Measurements from ENCODE around the gene HSPA9. TPM values are rescaled to one million over a fixed set of nuclear protein-coding genes. Genes with fewer than 3 reads are reported as not detected.

HSPA9 gene
- polyA plus RNA-seq, 2 of the 4 experiments (the other 2 are of a cell fraction), result 417 to 615 TPM

GRCh38 chr5:138580777-138581176, 5.6 kb upstream of the HSPA9 start:
- Histone ChIP-seq H3K27ac (no peak overlapping the region), H3K4me3 (no peak overlapping the region), H3K4me1 (peaks cover 5% of the 10 kb centered on the region), H3K9me3 (no peaks in the 10 kb centered on the region), H3K4me2 (no peak overlapping the region)
- ATAC-seq (no peak), DNase-seq (ENCODE audit: low read depth in 1 of 2, low spot score in 1 of 2) (no peak), FAIRE-seq (no peak)
- CTCF ChIA-PET, result interaction anchor here (0.8 to 3.8 kb wide), 7 partner anchors 9 to 688 kb away, joined by 3 to 38 read pairs (median 6); no protein-coding TSS in a partner anchor
- TF ChIP-seq NPAS2 (CRISPR knock-in tag; IDR thresholded peaks at IDR 0.05; ENCODE audit: borderline replicate concordance), result no peak
- TF ChIP-seq ZSCAN20 (CRISPR knock-in tag; IDR thresholded peaks at IDR 0.05), result no peak
- TF ChIP-seq POLR2A (IDR thresholded peaks at IDR 0.05; ENCODE audit: low read length), result no peak
- no peak for TF ChIP-seq BHLHE40 (IDR thresholded peaks at IDR 0.05; ENCODE audit: low read depth, low read length)
- no peak for TF ChIP-seq TFCP2L1 (CRISPR knock-in tag; IDR thresholded peaks at IDR 0.05)
- TF ChIP-seq REST (IDR thresholded peaks at IDR 0.05), result no peak
- TF ChIP-seq CHD4 (IDR thresholded peaks at IDR 0.05; ENCODE audit: borderline replicate concordance), result no peak
- no peak for TF ChIP-seq HES2 (IDR thresholded peaks at IDR 0.05)
- no peak for TF ChIP-seq RAD21 (conservative IDR thresholded peaks at IDR 0.05 in 1 of 2, IDR thresholded peaks at IDR 0.05 in 1 of 2)
- no peak for TF ChIP-seq KDM5A (IDR thresholded peaks at IDR 0.05)
- TF ChIP-seq CTCF (IDR thresholded peaks at IDR 0.05), result no peak
- no peak for TF ChIP-seq GATA3 (IDR thresholded peaks at IDR 0.05; ENCODE audit: borderline replicate concordance)
- POLR2A ChIA-PET, result no interaction called here

GRCh38 chr5:138580001-138580400, 4.8 kb upstream of the HSPA9 start:
- POLR2A ChIA-PET, result interaction anchor here (0.8 to 0.9 kb wide), 2 partner anchors 694 to 714 kb away, joined by 3 read pairs; no protein-coding TSS in a partner anchor
- Histone ChIP-seq H3K27ac (no peak overlapping the region), H3K9me3 (no peaks in the 10 kb centered on the region), H3K4me2 (no peak overlapping the region), H3K4me3 (no peak overlapping the region), H3K4me1 (peaks cover 5% of the 10 kb centered on the region)
- FAIRE-seq (no peak), ATAC-seq (no peak), DNase-seq (ENCODE audit: low read depth in 1 of 2, low spot score in 1 of 2) (no peak)
- CTCF ChIA-PET, result interaction anchor here (0.7 to 3.8 kb wide), 30 partner anchors 8 to 811 kb away, joined by 3 to 38 read pairs (median 5); partner anchors contain the start of gene CTNNA1
- TF ChIP-seq CTCF (IDR thresholded peaks at IDR 0.05) (no peak), HOXA7 (CRISPR knock-in tag; IDR thresholded peaks at IDR 0.05) (no peak), ZFP36 (IDR thresholded peaks at IDR 0.05; ENCODE audit: borderline replicate concordance, partially characterized antibody) (no peak), HES2 (IDR thresholded peaks at IDR 0.05) (no peak), NPAS2 (CRISPR knock-in tag; IDR thresholded peaks at IDR 0.05; ENCODE audit: borderline replicate concordance) (no peak), TFCP2L1 (CRISPR knock-in tag; IDR thresholded peaks at IDR 0.05) (no peak), KDM1A (IDR thresholded peaks at IDR 0.05; ENCODE audit: low read depth) (no peak), FOXS1 (CRISPR knock-in tag; IDR thresholded peaks at IDR 0.05) (no peak), ZC3H11A (IDR thresholded peaks at IDR 0.05) (no peak), HMGXB4 (CRISPR knock-in tag; IDR thresholded peaks at IDR 0.05; ENCODE audit: borderline replicate concordance) (no peak), HDAC2 (IDR thresholded peaks at IDR 0.05) (no peak), ZNF302 (CRISPR knock-in tag; IDR thresholded peaks at IDR 0.05) (no peak), EP300 (IDR thresholded peaks at IDR 0.05) (no peak), RARB (CRISPR knock-in tag; IDR thresholded peaks at IDR 0.05) (no peak), JUN (IDR thresholded peaks at IDR 0.05) (no peak), SREBF2 (IDR thresholded peaks at IDR 0.05) (no peak), ZSCAN20 (CRISPR knock-in tag; IDR thresholded peaks at IDR 0.05) (no peak), RAD21 (conservative IDR thresholded peaks at IDR 0.05 in 1 of 2, IDR thresholded peaks at IDR 0.05 in 1 of 2) (no peak), USF2 (IDR thresholded peaks at IDR 0.05) (no peak), CHD2 (IDR thresholded peaks at IDR 0.05; ENCODE audit: low read length, partially characterized antibody) (no peak)
- WGBS (ENCODE audit: missing lambda C conversion rate), result 86% methylated on average over 2 of the region's 2 CpGs
